Measurements from ENCODE around the gene CLBA1. TPM values are rescaled to one million over a fixed set of nuclear protein-coding genes. Genes with fewer than 3 reads are reported as not detected.

Gene CLBA1
- total and polyA plus RNA-seq, 5 donors = 1.8 to 4.2 (median 3.1) TPM

DNA sequence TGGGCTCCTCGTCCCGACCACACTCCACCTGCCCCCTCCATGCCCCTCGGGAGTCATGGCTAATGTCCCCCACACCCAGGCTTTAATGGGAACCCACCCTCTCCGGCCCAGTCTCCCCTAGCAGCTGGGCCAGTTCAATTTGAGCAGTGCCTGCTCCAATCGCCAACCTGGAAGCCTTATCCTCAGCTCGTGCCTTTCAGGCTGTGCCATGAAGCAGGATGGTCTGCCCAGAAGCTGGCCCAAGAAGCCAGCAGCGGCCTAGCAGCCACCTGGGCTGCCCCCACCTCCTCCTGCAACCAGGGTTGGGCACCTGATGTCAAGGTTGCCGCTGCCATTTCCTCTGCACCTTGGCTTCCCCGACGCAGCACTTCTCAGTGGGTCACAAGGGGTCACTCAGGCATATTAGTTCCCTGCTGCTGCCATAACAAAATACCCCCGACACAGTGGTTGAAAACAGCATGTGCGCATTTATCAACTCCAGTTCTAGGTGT, 2.3 kb upstream of the CLBA1 start:
- WGBS = 80% methylated on average over 12 of the region's 12 CpGs
- H3K9me3 ChIP-seq (ENCODE audit: control insufficient read depth, low read length) = no peaks in the 10 kb centered on the region
- ATAC-seq (no peak), DNase-seq (peak in 2 of 3 donors; percentile 9 to 37)
- intact Hi-C loops (cut with DNase I) = loop anchor here in 2 of 4 donors (5.0 to 10.0 kb wide), 2 partner anchors 59 to 372 kb away; no protein-coding TSS in a partner anchor
- H3K4me1 ChIP-seq (ENCODE audit: control insufficient read depth, insufficient read depth, low read length) = peaks cover 2% of the 10 kb centered on the region
- no peaks in the 10 kb centered on the region for H3K27me3 ChIP-seq (ENCODE audit: control insufficient read depth, insufficient read depth)
- H3K4me3 ChIP-seq (ENCODE audit: low read length) = no peak overlapping the region
- H3K27ac ChIP-seq (ENCODE audit: low read length) = no peak overlapping the region

DNA sequence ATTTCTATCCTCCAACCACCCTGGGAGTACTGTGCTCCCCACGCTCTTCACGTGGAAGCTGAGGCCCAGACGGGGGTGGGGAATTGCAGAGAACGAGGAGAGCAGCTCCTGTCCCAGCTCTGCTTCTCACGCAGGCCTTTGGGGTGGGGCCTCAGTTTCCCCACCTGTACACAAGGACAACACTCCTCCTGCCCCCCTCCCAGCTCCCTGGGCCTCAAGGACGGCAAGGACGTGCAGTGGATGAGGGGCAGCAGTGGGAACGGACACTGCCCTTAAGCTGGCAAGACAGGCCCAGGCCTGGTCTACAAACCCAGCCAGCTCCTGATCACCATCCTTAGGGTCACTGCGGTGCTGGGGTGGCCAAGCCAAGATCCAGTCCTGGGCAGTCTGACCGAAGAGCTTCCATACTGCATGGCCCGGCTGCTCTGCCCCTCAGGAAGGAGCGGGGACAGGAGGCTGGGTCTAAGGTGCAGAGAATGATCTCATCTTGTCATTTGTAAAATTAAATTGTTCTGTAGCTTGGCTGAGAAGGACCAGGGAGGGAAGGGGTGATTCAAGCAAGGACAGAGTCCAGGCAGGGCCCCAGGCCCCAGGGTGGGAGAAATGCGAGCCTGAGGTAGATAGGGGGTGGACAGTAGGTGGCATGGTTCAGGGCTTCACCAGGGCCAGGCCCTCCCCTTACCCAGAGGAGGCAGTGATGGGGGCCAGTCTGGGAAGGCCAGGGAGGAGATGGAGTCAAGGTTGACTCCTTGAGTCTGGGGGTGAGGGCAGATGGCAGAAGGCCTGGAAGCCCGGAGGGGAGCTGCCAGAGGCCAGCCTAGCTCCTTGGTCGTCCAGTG, 1.3 kb upstream of the CLBA1 start:
- ATAC-seq (no peak), DNase-seq (peak in 2 of 3 donors; percentile 44 to 49)
- intact Hi-C loops (cut with DNase I) = loop anchor here in 2 of 4 donors (5.0 to 10.0 kb wide), 2 partner anchors 58 to 371 kb away; no protein-coding TSS in a partner anchor
- 89% methylated on average over 15 of the region's 15 CpGs for WGBS
- H3K4me1 ChIP-seq (ENCODE audit: control insufficient read depth, insufficient read depth, low read length) = peaks cover 2% of the 10 kb centered on the region
- H3K4me3 ChIP-seq (ENCODE audit: low read length) = no peak overlapping the region
- no peak overlapping the region for H3K27ac ChIP-seq (ENCODE audit: low read length)
- H3K9me3 ChIP-seq (ENCODE audit: control insufficient read depth, low read length) = no peaks in the 10 kb centered on the region
- H3K27me3 ChIP-seq (ENCODE audit: control insufficient read depth, insufficient read depth) = no peaks in the 10 kb centered on the region

DNA sequence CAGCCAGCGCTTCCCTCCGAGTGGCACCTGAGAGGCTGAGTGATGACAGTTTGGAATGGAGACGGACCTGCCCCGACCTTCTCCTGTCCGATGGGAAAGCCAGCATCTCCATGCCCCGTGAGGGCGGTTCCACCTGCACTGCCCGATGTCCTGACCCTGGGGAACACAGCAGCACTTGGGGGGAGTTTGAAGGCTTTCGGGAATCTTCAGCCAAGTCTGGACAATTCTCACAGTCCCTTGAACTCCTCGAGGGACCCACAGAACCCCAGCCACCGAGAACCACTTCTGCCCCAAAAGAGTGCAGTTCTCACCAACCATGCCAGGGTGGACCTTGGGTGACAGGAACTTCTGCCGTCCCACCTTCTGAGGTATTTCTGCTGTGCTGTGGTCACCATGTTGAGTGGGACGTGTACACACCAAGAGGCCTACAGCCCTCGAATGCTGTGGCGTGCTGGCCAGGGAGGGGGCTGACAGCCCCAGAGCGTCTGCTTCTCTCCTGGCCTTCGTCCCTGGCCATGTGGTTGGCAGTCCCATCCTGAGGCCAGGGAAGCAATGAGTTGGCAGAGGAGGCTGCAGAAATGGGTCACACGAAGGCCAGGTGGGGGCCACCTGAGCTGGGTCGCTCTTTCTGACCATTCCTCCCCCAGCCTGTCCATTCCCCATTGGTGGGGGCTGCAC, 1.0 kb downstream of the CLBA1 start:
- peak in 2 of 3 donors; percentile 16 to 42 for DNase-seq
- H3K4me3 ChIP-seq (ENCODE audit: low read length) = peak overlapping the region; percentile 63

DNA sequence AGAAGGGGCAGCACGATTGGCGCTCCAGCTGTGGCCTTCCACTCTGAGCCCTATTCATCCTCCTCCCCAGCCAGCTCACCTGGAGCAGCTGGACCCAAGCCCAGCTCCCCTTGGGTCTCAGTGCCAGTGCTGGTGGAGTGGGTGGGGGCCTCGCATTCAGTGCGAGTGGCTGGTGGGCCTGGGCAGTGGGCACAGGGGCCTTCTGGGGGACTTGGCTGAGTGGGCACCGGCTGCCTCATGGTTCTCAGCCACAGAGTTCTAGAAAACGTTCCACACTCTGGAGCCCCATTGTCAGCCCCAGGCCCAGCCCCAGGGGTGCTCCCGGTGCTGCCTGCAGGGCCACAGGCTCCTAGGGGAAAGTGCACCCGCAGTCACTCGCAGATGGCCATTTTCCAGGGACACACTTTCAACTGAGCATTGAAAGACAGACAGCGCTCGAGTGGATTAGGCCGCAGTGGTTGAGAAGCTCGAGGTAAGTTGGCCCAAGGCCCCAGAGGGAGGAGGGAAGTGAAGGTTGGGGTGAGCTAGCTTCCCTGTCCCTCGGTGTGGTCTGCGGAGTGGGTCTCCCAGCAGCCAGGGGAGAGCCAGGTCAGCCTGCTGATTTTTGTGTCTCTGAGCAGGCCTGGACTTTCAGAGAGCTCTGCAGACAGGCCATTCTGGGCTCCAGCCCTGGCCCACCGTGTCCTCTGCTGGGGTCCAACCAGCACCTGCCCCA, 3.8 kb downstream of the CLBA1 start:
- DNase-seq = peak in 2 of 3 donors; percentile 29 to 32
- WGBS = 90% methylated on average over 16 of the region's 16 CpGs

More for the DNA sequence above, 1.0 kb downstream of the CLBA1 start:
- no peak for ATAC-seq
- peaks cover 2% of the 10 kb centered on the region for H3K4me1 ChIP-seq (ENCODE audit: control insufficient read depth, insufficient read depth, low read length)
- intact Hi-C loops (cut with DNase I) = loop anchor here in 1 of 4 donors (10.0 kb wide), 1 partner anchor 368 kb away; no protein-coding TSS in a partner anchor
- no peaks in the 10 kb centered on the region for H3K27me3 ChIP-seq (ENCODE audit: control insufficient read depth, insufficient read depth)
- 55% methylated on average over 19 of the region's 19 CpGs for WGBS
- H3K9me3 ChIP-seq (ENCODE audit: control insufficient read depth, low read length) = no peaks in the 10 kb centered on the region
- H3K27ac ChIP-seq (ENCODE audit: low read length) = no peak overlapping the region

DNA sequence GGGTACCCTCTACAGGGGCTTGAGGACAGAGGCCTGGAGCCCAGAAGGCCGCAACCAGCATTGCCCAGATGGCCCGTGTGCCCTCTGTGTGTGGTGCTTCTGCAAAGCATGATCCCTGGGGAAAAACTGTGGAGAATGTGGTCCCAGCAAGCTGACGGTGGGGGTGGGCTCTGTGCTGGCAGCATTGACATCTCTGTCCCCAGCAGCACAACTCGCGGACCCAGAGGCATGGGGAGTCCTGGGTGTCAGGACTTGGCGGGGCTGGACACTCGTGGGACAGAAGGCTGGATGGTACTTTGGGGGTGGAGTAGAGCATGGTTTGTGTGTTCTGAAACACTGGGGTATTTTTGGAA, 4.3 kb downstream of the CLBA1 start:
- no peaks in the 10 kb centered on the region for H3K9me3 ChIP-seq (ENCODE audit: control insufficient read depth, low read length)
- no peak overlapping the region for H3K4me3 ChIP-seq (ENCODE audit: low read length)
- ATAC-seq = no peak
- H3K27me3 ChIP-seq (ENCODE audit: control insufficient read depth, insufficient read depth) = no peaks in the 10 kb centered on the region
- DNase-seq = peak in 2 of 3 donors; percentile 34 to 42
- peaks cover 2% of the 10 kb centered on the region for H3K4me1 ChIP-seq (ENCODE audit: control insufficient read depth, insufficient read depth, low read length)
- WGBS = 86% methylated on average over 7 of the region's 7 CpGs
- H3K27ac ChIP-seq (ENCODE audit: low read length) = no peak overlapping the region
- intact Hi-C loops (cut with DNase I) = loop anchor here in 1 of 4 donors (10.0 kb wide), 1 partner anchor 365 kb away; no protein-coding TSS in a partner anchor

More for the DNA sequence above, 3.8 kb downstream of the CLBA1 start:
- Histone ChIP-seq H3K27ac (ENCODE audit: low read length) (no peak overlapping the region), H3K9me3 (ENCODE audit: control insufficient read depth, low read length) (no peaks in the 10 kb centered on the region), H3K4me3 (ENCODE audit: low read length) (no peak overlapping the region), H3K27me3 (ENCODE audit: control insufficient read depth, insufficient read depth) (no peaks in the 10 kb centered on the region), H3K4me1 (ENCODE audit: control insufficient read depth, insufficient read depth, low read length) (peaks cover 2% of the 10 kb centered on the region)
- intact Hi-C loops (cut with DNase I) = loop anchor here in 1 of 4 donors (10.0 kb wide), 1 partner anchor 365 kb away; no protein-coding TSS in a partner anchor
- ATAC-seq = no peak

DNA sequence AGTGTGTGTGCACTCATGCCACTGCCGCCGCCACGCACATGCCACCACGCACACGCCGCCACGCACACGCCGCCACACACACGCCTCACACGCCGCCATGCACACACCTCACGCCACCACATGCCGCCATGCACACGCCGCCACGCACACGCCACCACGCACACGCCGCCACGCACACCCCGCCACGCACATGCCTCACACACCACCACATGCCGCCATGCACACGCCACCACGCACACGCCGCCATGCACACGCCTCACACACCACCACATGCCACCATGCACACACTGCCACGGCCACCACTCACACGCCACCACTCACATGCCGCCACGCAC, 6.3 kb downstream of the CLBA1 start:
- WGBS = 98% methylated on average over 34 of the region's 34 CpGs

DNA sequence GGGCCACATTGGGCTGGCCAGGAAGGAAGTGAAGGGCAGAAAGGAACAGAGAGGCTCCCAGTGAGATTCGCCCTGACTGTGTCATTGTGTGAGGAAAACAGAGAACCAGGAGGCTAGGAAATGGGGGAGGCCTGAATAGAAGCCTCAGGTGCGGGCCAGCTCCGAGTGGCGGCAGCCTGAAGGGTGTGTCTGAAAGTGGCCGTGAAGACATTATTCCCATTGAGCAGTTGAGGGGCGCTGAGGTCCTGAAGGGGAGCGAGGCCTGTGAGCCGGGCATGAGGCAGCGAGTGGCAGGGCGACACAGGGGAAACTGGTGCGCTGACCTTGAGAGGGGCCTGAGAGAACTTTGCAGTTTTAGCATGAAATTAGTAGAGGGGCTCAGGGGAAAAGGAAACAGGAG, 6.9 kb downstream of the CLBA1 start:
- Histone ChIP-seq H3K4me1 (ENCODE audit: control insufficient read depth, insufficient read depth, low read length) (no peaks in the 10 kb centered on the region), H3K27ac (ENCODE audit: low read length) (no peak overlapping the region), H3K9me3 (ENCODE audit: control insufficient read depth, low read length) (no peaks in the 10 kb centered on the region), H3K4me3 (ENCODE audit: low read length) (no peak overlapping the region), H3K27me3 (ENCODE audit: control insufficient read depth, insufficient read depth) (no peaks in the 10 kb centered on the region)
- WGBS = 94% methylated on average over 11 of the region's 11 CpGs
- DNase-seq = peak in 1 of 3 donors; percentile 13
- intact Hi-C loops (cut with DNase I) = no loop called here
- no peak for ATAC-seq

More for the DNA sequence above, 6.3 kb downstream of the CLBA1 start:
- ATAC-seq = no peak
- H3K27ac ChIP-seq (ENCODE audit: low read length) = no peak overlapping the region
- H3K27me3 ChIP-seq (ENCODE audit: control insufficient read depth, insufficient read depth) = no peaks in the 10 kb centered on the region
- no peaks in the 10 kb centered on the region for H3K9me3 ChIP-seq (ENCODE audit: control insufficient read depth, low read length)
- no peaks in the 10 kb centered on the region for H3K4me1 ChIP-seq (ENCODE audit: control insufficient read depth, insufficient read depth, low read length)
- DNase-seq = peak in 2 of 3 donors; percentile 18 to 24
- intact Hi-C loops (cut with DNase I) = no loop called here
- no peak overlapping the region for H3K4me3 ChIP-seq (ENCODE audit: low read length)

DNA sequence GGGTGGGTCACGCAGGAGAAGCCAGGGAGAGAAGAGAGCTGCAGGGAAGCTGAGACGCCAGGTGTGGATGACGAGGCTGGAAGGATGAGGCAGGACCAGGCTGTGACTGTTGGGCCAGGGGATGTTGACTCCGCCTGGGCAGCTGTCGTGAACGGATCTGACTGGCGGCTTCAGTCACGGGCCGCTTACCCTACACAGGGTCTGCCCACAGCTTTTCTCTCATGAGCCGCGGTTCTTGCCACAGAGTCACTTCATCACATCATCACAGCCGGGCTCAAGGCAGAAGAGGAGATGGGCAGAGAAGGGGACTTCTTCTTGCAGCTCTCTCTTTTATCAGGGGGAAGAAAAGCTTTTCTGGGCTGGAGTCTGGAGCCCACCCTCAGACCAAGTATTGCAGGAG, 7.7 kb downstream of the CLBA1 start:
- H3K4me1 ChIP-seq (ENCODE audit: control insufficient read depth, insufficient read depth, low read length) = no peaks in the 10 kb centered on the region
- DNase-seq (peak in 1 of 3 donors; percentile 28), ATAC-seq (no peak)
- no peaks in the 10 kb centered on the region for H3K9me3 ChIP-seq (ENCODE audit: control insufficient read depth, low read length)
- no peaks in the 10 kb centered on the region for H3K27me3 ChIP-seq (ENCODE audit: control insufficient read depth, insufficient read depth)
- 93% methylated on average over 12 of the region's 12 CpGs for WGBS
- intact Hi-C loops (cut with DNase I) = no loop called here
- H3K27ac ChIP-seq (ENCODE audit: low read length) = no peak overlapping the region
- H3K4me3 ChIP-seq (ENCODE audit: low read length) = no peak overlapping the region

DNA sequence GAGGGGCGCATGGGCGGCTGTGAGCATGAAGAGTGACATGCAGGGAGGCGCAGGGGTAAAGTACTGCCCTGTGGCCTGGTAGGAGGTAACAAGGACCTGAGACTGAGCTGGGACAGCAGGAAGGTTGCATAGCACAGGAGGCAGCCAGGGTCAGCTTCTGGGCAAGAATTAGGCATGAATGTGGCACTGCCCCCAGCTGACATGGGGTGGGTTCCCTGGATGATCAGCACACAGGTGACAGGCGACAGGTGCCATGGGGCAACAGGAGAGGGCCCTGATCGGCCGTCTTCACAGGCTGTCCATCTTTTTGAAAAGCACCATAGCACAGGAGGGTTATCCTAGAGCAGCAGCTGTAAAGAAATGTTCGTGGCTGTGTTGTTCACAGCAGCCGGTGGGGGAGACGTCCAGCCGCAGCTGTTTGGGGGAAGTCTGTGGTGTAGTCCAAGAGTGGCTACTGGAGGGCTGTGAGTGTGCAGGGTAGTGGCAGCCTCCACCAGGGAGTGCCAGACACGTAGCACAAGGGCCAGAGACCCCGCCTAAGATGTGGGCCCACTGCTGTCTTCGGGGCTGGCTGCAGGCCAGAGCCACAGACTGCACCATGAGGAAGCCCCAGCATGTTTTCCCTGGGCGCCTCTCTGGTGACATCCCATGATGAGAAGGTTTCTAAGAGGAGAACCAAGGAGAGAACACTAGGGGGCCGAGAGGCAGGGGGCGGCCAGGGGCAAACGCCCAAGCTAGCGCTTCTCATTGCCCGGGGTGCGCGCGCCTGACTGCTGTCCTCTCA, 8.4 kb downstream of the CLBA1 start:
- no peaks in the 10 kb centered on the region for H3K4me1 ChIP-seq (ENCODE audit: control insufficient read depth, insufficient read depth, low read length)
- WGBS = 81% methylated on average over 22 of the region's 22 CpGs
- ATAC-seq (no peak), DNase-seq (peak in 2 of 3 donors; percentile 34 to 42)
- no peak overlapping the region for H3K27ac ChIP-seq (ENCODE audit: low read length)
- H3K9me3 ChIP-seq (ENCODE audit: control insufficient read depth, low read length) = no peaks in the 10 kb centered on the region
- intact Hi-C loops (cut with DNase I) = no loop called here
- no peaks in the 10 kb centered on the region for H3K27me3 ChIP-seq (ENCODE audit: control insufficient read depth, insufficient read depth)
- no peak overlapping the region for H3K4me3 ChIP-seq (ENCODE audit: low read length)

DNA sequence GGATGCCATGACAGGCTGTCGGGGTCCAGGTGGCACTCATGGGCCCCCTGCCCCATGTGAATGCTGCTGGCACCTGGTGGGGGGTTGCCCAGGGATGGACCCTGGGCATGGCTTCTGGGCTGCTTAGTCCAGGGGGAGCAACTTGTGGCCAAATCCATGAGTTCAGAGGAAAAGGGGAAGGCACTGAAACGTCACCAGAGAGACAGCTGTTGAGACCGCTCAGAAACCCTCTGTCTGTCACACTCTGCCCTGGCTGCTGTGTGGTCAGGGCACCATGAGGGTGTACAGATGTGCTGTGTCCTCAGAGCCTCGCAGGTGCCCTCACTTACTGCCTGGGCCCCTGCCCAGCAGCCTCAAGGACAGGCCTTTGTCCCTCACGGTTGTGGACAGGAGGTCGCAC, 9.4 kb downstream of the CLBA1 start:
- DNase-seq (peak in 2 of 3 donors; percentile 27 to 35), ATAC-seq (no peak)
- Histone ChIP-seq H3K27me3 (ENCODE audit: control insufficient read depth, insufficient read depth) (no peaks in the 10 kb centered on the region), H3K27ac (ENCODE audit: low read length) (no peak overlapping the region), H3K9me3 (ENCODE audit: control insufficient read depth, low read length) (no peaks in the 10 kb centered on the region), H3K4me1 (ENCODE audit: control insufficient read depth, insufficient read depth, low read length) (no peaks in the 10 kb centered on the region), H3K4me3 (ENCODE audit: low read length) (no peak overlapping the region)
- WGBS = 89% methylated on average over 6 of the region's 6 CpGs
- intact Hi-C loops (cut with DNase I) = no loop called here

Data from right cardiac atrium (tissue), 5 donors.